Right renal cortex interstitium (tissue), 3 donors: ENCODE data around the gene PTPN13. TPM values are rescaled to one million over a fixed set of nuclear protein-coding genes. Genes with fewer than 3 reads are reported as not detected.
A peak's percentile ranks its signal among the peaks of the same experiment; 100 is the strongest.

Experiments
- DNase-seq, 3 donors: peaks; one replicate each; pipeline ENCODE4 v3.0.0-alpha.2; 2013; ENCODE audit warnings: low read depth in 3 of 3, low spot score in 2 of 3
- polyA plus RNA-seq, 3 donors: library from polyadenylated mRNA; unstranded; fragments of 120-200 nt; gene quantifications; one replicate each; pipeline ENCODE4 v1.2.1, GENCODE V29; 2013; ENCODE audit not compliant: insufficient read length in 3 of 3

Gene PTPN13
- polyA plus RNA-seq = 100 to 1,000 TPM; 128 to 161 (median 139) TPM

DNA sequence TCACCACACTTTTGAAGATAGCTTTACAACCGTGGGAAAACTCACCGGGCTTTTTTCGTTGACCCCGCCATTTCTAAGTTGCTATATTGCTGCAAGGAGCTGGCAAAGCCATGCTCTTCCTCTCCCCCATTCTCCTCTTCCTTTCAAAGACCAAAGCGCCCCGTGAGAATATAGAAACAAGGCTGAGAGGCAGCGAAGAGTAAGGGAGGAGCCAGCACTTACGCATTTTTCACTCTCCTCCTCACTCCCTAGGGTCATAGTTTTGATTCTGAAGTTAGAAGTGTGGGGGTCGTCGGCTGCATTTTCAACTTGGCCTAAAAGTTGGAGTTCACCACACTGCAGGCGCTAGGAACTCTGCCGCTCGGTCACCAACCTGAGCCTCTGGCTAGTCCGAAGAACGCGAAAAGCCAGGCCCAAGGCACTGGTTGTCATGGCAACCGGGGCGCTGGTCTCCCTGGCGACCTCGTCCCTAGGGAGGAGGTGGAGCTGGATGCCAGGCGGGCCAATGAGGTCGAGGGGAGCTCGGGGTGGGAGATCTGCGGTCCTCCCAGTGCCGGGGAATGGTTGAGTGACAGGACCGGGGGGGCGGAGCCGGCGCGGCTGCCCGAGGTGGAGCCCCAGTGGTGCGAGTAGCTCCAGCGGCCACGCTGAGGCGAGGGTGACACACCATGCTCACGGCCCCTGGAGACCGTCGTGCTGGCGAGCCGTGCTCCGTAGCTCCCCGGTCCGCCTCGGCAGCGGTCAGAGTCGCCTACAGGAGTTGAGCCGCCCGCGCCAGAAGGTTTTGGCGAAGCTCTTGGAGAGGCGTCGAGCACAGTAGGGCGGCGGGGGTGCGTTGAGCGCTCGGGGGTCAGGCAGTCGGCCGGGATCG lies at the start of gene PTPN13:
Gene PTPN13, plus strand, starts transcription at position 628 of the 871 bp plus-strand sequence. CDS start 40,942 bp downstream, outside the sequence.
- peak; percentile 93 to 97 (median 94) for DNase-seq

- DNase-seq = no peak
These were observed 47.0 kb upstream of the PTPN13 start for GRCh38 chr4:86547140-86547539.

- no peak for DNase-seq
These were observed 44.8 kb upstream of the PTPN13 start for GRCh38 chr4:86549163-86549788.

DNA sequence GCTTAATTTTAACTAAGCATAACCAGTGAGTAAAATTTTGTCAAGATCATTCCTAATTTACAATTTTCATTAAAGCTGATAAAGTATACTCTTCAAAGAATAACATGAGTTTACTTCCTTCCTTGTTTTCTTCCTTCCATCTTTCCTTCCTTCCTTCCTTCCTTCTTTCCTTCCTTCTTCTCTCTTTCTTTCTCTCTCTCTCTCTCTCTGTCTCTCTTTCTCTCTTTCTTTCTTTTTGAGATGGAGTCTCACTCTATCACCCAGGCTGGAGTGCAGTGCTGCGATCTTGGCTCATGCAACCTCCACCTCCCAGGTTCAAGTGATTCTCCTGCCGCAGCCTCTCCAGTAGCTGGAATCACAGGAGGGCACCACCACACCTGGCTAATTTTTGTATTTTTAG lies 42.7 kb upstream of the PTPN13 start:
- DNase-seq = no peak

DNA sequence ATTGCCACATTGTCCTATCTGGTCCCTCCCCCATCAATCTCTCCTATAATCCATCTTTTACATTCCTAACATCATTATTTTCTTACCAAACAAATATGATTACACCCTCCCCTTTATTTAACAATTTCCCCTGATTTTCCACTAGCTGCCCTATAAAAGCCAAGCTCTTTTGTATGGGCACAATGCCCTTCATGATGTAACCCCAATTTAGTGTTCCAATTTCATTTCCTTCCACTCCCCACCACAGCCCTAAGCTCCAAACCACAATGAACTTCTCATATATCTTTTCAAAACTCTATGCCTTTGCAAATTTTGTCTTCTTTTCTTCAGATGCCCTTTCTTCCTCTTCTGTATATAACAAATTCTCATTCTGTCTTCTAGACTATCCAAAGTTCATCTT lies 39.5 kb upstream of the PTPN13 start:
- DNase-seq = no peak

DNA sequence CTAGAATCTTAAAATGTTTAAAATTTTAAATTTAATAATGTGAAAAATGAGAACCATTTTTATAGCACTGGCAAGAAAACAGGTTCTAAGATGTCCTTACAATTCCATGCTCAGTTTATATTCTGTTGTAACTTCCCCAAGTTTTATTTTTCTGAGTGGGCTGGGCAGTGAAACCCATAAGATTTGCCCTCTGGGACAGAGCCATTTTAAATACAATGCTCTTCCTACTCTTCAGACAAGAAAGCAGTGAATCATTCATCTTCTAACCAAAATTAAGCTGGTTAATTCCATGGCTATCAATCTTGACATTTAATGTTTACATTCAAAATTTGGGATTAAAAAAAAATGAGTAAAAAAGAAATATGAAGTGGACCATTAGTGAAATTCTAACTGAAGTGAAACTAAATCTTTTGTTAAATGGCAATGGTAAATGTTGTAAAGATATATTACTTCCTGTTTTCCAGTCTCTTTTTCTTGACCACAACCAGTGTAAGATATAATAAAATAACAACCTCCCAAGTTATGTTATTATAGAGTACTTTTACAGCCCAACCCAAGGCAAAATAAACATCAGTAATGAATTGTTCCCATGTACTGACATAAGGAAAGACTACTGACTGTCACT lies 37.2 kb upstream of the PTPN13 start:
- DNase-seq = no peak

DNA sequence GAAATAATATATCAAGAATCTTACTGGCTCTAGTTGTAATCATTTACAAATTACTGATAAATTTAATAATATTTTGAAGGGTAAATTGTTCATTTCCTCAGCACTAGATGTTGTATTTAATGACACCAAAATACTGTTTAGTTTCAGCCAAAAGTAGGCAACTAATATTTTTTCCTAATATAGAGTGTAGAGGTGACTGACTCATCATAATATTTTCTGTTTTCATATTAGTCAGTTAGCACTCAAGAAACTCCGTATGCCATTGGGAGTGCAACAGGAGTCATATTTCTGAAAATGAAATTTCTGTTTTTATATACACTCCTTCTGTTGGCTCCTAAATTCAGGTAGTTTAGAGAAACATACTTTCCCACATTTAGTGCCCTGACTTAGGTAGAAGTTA lies 36.6 kb upstream of the PTPN13 start:
- DNase-seq = no peak

GRCh38 chr4:86558258-86558657 lies 35.9 kb upstream of the PTPN13 start:
- DNase-seq = no peak

- no peak for DNase-seq
These were observed 35.3 kb upstream of the PTPN13 start for GRCh38 chr4:86558797-86559196.

GRCh38 chr4:86560447-86560846 lies 33.7 kb upstream of the PTPN13 start:
- DNase-seq = no peak

DNA sequence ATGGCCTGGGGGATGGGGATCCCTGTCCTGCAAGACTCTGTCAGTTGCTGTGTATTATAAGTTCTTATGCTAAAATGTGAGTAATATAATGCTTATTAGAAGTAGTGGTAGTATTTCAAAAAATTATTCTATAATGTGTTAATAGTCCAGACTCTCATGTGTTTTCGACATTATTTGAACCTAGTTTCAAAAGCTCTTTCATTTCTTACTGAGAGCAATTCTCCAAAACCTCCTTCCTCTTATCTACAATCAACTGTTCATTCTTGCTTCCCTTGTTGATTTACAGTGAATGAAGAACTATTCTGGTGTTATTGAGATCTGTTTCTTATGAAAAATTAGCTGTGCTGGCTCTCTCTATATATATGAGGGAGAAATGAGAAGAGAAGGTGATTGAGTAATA lies 32.9 kb upstream of the PTPN13 start:
- DNase-seq = no peak

- no peak for DNase-seq
These were observed 30.7 kb upstream of the PTPN13 start for GRCh38 chr4:86563416-86563815.

DNA sequence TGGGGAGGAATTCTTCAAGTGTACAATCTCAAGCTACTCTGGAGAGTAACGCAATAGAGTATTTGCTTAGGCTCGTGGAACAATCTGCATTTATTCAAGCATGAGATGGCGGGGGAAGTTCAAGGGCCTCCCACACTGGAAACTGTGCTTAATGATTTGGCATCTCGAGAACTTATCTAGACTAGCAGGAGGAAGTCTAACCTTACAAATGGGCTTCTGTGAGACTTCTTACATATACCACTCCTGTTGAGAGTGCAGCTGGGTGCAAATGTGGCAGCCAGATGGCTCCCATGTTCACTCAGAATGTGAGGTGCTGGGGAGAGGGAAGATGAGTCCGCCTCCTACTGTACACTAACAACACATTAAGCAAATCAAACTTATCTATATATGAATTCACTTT lies 29.3 kb upstream of the PTPN13 start:
- no peak for DNase-seq

- DNase-seq = no peak
These were observed 28.5 kb upstream of the PTPN13 start for GRCh38 chr4:86565651-86566050.

GRCh38 chr4:86569103-86569870 lies 24.8 kb upstream of the PTPN13 start:
- DNase-seq = no peak

DNA sequence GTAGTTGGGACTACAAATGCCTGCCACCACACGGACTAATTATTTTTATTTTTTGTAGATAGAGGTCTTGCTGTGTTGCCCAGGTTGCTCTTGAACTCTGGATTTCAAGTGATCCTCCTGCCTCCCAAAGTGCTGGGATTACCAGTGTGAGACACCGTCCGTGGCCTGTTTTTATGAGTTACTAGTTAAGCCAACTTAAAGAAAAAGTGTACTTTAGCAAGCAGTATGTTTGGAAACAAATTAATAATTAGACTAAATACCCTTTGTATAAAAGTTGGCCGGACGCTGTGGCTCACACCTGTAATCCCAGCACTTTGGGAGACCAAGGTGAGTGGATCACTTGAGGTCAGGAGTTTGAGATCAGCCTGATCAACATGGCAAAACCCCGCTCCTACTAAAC lies 14.2 kb upstream of the PTPN13 start:
- no peak for DNase-seq

GRCh38 chr4:86582410-86582809 lies 11.7 kb upstream of the PTPN13 start:
- peak in 1 of 3 donors; percentile 37 for DNase-seq

DNA sequence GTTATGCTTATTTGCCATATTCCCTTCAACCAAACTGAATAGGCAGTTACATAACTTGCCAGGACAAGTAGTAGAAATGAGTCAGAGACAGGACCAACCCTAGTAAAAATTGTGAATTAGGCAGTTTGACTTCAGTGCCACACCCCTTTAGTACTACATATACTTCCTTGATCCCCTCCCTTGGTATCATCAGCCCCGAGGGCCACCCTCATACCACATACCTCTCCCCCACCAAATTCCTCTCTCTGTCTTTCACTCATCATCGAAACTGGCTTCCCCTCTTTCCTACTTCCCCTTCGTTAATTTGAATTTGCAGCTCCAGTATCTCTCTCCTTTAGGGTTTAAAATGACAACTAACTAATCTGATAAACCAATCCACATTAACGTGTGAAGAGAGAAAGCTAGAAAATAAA lies 7.9 kb upstream of the PTPN13 start:
- DNase-seq = no peak

DNA sequence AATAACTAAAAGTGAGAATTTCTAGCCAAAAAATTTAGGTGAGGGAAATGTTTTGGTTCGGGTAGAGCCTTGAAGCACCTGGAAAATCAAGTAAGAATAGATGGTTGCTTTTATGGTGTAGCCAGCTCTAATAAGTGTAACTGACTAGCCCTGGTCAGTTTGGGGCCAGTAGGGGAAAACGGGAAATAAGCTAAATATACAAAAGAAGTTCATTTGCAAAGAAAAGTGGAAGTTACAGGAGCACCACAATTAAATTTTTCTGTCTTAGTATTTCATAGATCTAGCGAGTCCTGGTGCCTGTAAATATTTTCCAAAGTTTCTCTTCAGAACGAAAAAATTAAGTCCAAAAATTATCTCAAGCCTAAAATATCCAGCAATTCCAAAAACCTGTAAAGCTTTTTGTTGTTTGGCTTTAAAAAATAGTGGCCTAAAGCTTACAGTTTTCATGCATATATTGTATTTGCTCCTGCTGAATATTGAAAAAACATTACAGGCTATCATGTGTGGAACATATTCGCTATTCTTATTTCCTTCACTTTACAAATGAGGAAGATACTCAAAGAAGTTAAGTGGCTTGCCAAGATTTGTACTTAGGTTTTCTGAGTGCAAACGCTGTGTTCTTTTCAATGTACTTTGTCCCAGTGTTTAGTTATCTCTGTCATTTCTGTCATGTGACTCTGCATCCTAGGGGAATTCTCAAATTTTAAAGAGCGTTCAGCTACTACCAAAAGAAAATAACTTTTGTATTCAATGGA lies 7.3 kb upstream of the PTPN13 start:
- DNase-seq = no peak
